Loucy (cell line): ENCODE results near the gene SPOCK1.

Source experiments
- H2AFZ ChIP-seq: fragments of 200-600 bp; sonication (generic); 2 replicates; pipeline ENCODE4 v1.6.0; 2016; ENCODE audit warnings: antibody characterized with exemption, mild to moderate bottlenecking, low read length, moderate library complexity
- H3F3A ChIP-seq: fragments of 200-600 bp; 2 replicates; pipeline ENCODE4 v1.6.0; 2016; ENCODE audit warnings: antibody characterized with exemption, low read depth, mild to moderate bottlenecking
- H3K27me3 ChIP-seq: fragments of 200-600 bp; sonication (generic); 2 replicates; pipeline ENCODE4 v1.6.1; 2014; ENCODE audit warnings: low read length, mild to moderate bottlenecking; ENCODE audit not compliant: insufficient read depth, poor library complexity, severe bottlenecking
- H3K36me3 ChIP-seq: fragments of 200-600 bp; sonication (generic); 2 replicates; pipeline ENCODE4 v1.6.1; 2016; ENCODE audit warnings: low read length; ENCODE audit not compliant: insufficient read depth
- H3K4me1 ChIP-seq: fragments of 200-600 bp; sonication (generic); 2 replicates; pipeline ENCODE4 v1.5.1; 2014; ENCODE audit warnings: low read length, mild to moderate bottlenecking; ENCODE audit not compliant: insufficient read depth, poor library complexity, severe bottlenecking
- H3K4me2 ChIP-seq: fragments of 200-600 bp; sonication (generic); 2 replicates; pipeline ENCODE4 v1.6.0; 2014; ENCODE audit warnings: antibody characterized with exemption, low read length, low read depth, mild to moderate bottlenecking; ENCODE audit not compliant: poor library complexity, severe bottlenecking
- H3K4me3 ChIP-seq: fragments of 200-600 bp; sonication (generic); 2 replicates; pipeline ENCODE4 v1.5.1; 2014; ENCODE audit warnings: low read length, mild to moderate bottlenecking, mixed read lengths; ENCODE audit not compliant: poor library complexity, severe bottlenecking
- H3K79me2 ChIP-seq: fragments of 200-600 bp; sonication (generic); 2 replicates; pipeline ENCODE4 v1.6.1; 2014; ENCODE audit warnings: low read length; ENCODE audit not compliant: insufficient read depth
- H3K9ac ChIP-seq: fragments of 200-600 bp; sonication (generic); 2 replicates; pipeline ENCODE4 v1.6.0; 2014; ENCODE audit warnings: mild to moderate bottlenecking, low read depth, low read length, moderate library complexity; ENCODE audit not compliant: poor library complexity, severe bottlenecking
- H3K9me2 ChIP-seq: fragments of 200-600 bp; sonication (generic); replicated peaks from 2 replicates; pipeline ENCODE4 v1.6.1; 2016; ENCODE audit warnings: low read depth, low read length, mixed read lengths
- H3K9me3 ChIP-seq: fragments of 200-600 bp; sonication (generic); 2 replicates; pipeline ENCODE4 v1.6.1; 2014; ENCODE audit warnings: mild to moderate bottlenecking, antibody characterized with exemption, low read length, low read depth; ENCODE audit not compliant: insufficient read depth
- H4K20me1 ChIP-seq: fragments of 200-600 bp; sonication (generic); 2 replicates; pipeline ENCODE4 v1.6.0; 2014; ENCODE audit warnings: antibody characterized with exemption, low read length, mild to moderate bottlenecking; ENCODE audit not compliant: insufficient read depth, poor library complexity, severe bottlenecking
- CTCF ChIP-seq: fragments of 200-600 bp; sonication (generic); conservative IDR thresholded peaks from 2 replicates; pipeline ENCODE4 v1.5.1; 2014; ENCODE audit warnings: mild to moderate bottlenecking, antibody characterized with exemption, low read length
- EZH2phosphoT487 ChIP-seq: fragments of 200-600 bp; IDR thresholded peaks from 2 replicates; pipeline ENCODE4 v1.6.1; 2018; ENCODE audit warnings: antibody characterized with exemption, mild to moderate bottlenecking, moderate library complexity, borderline replicate concordance

SPOCK1 gene

GRCh38 chr5:137199966-137200365 lies 299.2 kb downstream of the SPOCK1 start:
- H3F3A ChIP-seq = no peaks in the 10 kb centered on the region
- H3K9me2 ChIP-seq = no peaks in the 10 kb centered on the region
- TF ChIP-seq CTCF = no peak
- no peak for TF ChIP-seq EZH2phosphoT487
- no peaks in the 10 kb centered on the region for H3K27me3 ChIP-seq
- H3K9me3 ChIP-seq = no peaks in the 10 kb centered on the region
- H3K9ac ChIP-seq = no peak overlapping the region
- no peaks in the 10 kb centered on the region for H3K79me2 ChIP-seq
- H3K4me1 ChIP-seq = no peaks in the 10 kb centered on the region
- no peak overlapping the region for H3K4me3 ChIP-seq
- H3K36me3 ChIP-seq = no peaks in the 10 kb centered on the region
- no peak overlapping the region for H3K4me2 ChIP-seq
- H4K20me1 ChIP-seq = no peaks in the 10 kb centered on the region
- no peak overlapping the region for H2AFZ ChIP-seq

- Histone ChIP-seq H3K9me3 (no peaks in the 10 kb centered on the region), H3K9ac (no peak overlapping the region), H3K4me3 (no peak overlapping the region), H3K4me1 (no peaks in the 10 kb centered on the region), H3K36me3 (no peaks in the 10 kb centered on the region), H3K27me3 (no peaks in the 10 kb centered on the region), H3K4me2 (no peak overlapping the region), H3K9me2 (no peaks in the 10 kb centered on the region), H2AFZ (no peak overlapping the region), H3F3A (no peaks in the 10 kb centered on the region), H3K79me2 (no peaks in the 10 kb centered on the region), H4K20me1 (no peaks in the 10 kb centered on the region)
- TF ChIP-seq CTCF (no peak), EZH2phosphoT487 (no peak)
Observed at GRCh38 chr5:137199201-137199600, 299.9 kb downstream of the SPOCK1 start.

GRCh38 chr5:137195483-137195882 lies 303.6 kb downstream of the SPOCK1 start:
- H3F3A ChIP-seq = no peaks in the 10 kb centered on the region
- no peaks in the 10 kb centered on the region for H4K20me1 ChIP-seq
- H3K79me2 ChIP-seq = no peaks in the 10 kb centered on the region
- H3K9ac ChIP-seq = no peak overlapping the region
- no peaks in the 10 kb centered on the region for H3K9me2 ChIP-seq
- no peaks in the 10 kb centered on the region for H3K27me3 ChIP-seq
- TF ChIP-seq EZH2phosphoT487 (no peak), CTCF (no peak)
- H2AFZ ChIP-seq = no peak overlapping the region
- H3K4me2 ChIP-seq = no peak overlapping the region
- H3K4me3 ChIP-seq = no peak overlapping the region
- no peaks in the 10 kb centered on the region for H3K4me1 ChIP-seq
- no peaks in the 10 kb centered on the region for H3K36me3 ChIP-seq
- H3K9me3 ChIP-seq = no peaks in the 10 kb centered on the region
